Measurements from ENCODE around the gene PHYH. TPM values are rescaled to one million over a fixed set of nuclear protein-coding genes. Genes with fewer than 3 reads are reported as not detected.

Gene PHYH
- total RNA-seq, 2 donors from 2014 or later = 44.6 to 89.1 TPM

DNA sequence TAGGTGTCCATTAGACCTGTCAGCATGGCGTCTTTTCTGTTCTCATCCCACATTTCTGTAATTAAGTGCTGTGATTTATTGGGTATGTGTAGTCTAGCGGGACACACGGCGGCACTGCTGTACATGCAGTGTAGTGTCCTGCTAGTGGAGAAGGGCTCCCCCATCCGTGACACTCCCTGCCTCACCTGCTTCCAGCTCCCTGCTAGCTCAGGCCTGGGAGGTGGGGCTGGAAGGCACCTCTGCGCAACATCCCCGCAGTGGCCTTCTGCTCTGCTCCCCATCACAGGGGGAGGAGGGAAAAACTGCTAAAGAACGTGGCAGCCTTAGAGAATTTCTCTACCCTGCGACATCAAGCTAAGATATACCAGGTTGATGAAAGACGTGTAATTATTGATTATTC lies 28.7 kb upstream of the PHYH start:
- Histone ChIP-seq H3K9me3 (no peaks in the 10 kb centered on the region), H3K27me3 (no peaks in the 10 kb centered on the region), H3K27ac (no peak overlapping the region), H3K4me3 (no peak overlapping the region), H3K36me3 (peaks cover 85% of the 10 kb centered on the region), H3K4me1 (no peaks in the 10 kb centered on the region)
- DNase-seq (ENCODE audit: low spot score) = no peak
- TF ChIP-seq, protein P1, sequence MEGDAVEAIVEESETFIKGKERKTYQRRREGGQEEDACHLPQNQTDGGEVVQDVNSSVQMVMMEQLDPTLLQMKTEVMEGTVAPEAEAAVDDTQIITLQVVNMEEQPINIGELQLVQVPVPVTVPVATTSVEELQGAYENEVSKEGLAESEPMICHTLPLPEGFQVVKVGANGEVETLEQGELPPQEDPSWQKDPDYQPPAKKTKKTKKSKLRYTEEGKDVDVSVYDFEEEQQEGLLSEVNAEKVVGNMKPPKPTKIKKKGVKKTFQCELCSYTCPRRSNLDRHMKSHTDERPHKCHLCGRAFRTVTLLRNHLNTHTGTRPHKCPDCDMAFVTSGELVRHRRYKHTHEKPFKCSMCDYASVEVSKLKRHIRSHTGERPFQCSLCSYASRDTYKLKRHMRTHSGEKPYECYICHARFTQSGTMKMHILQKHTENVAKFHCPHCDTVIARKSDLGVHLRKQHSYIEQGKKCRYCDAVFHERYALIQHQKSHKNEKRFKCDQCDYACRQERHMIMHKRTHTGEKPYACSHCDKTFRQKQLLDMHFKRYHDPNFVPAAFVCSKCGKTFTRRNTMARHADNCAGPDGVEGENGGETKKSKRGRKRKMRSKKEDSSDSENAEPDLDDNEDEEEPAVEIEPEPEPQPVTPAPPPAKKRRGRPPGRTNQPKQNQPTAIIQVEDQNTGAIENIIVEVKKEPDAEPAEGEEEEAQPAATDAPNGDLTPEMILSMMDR (IDR thresholded peaks at IDR 0.05) = no peak

DNA sequence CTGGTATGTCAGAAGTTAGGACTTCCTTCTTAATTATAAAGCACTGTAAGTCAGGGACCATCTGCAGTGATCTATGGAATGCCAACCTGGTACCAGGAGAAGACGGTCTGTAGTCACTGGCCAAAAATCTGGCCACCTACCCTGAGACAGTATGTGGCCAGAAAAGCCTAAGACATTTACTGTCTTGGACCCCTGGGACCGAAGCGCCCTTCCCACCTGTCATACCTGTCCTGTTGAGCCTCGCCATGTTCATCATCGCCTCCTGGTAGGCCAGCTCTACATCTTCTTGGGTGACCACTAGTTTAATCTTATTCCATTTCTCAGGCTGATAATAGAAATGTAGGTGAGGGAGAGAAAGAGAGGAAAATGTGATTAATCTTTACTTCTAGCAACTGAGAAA lies 28.3 kb upstream of the PHYH start:
- H3K27ac ChIP-seq = no peak overlapping the region

DNA sequence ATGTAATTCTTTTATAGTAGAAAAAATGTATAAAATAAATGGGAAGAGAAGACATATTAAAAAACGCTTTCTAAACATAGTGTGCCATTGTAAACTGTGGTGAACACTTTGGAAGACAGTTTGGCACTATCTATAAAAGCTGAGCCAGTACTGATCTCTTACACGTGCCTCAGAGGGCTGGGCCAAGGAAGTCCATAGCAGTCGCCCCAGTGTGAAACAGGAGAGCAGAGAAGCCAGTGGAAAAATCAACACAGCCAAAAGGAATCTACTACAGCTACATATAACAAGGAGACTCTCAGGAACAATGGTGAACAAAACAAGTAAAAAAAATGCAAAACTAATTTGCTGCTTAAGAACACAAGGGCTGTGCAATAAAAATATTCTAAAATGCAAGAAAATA lies 27.7 kb upstream of the PHYH start:
- no peak for DNase-seq (ENCODE audit: low spot score)
- Histone ChIP-seq H3K4me3 (no peak overlapping the region), H3K4me1 (no peaks in the 10 kb centered on the region), H3K36me3 (peaks cover 84% of the 10 kb centered on the region), H3K27me3 (no peaks in the 10 kb centered on the region), H3K9me3 (no peaks in the 10 kb centered on the region), H3K27ac (no peak overlapping the region)
- TF ChIP-seq, protein P1 (IDR thresholded peaks at IDR 0.05) = no peak

More for the DNA sequence above, 28.3 kb upstream of the PHYH start:
- Histone ChIP-seq H3K4me3 (no peak overlapping the region), H3K36me3 (peaks cover 84% of the 10 kb centered on the region), H3K4me1 (no peaks in the 10 kb centered on the region), H3K9me3 (no peaks in the 10 kb centered on the region), H3K27me3 (no peaks in the 10 kb centered on the region)
- TF ChIP-seq, protein P1 (IDR thresholded peaks at IDR 0.05) = no peak
- no peak for DNase-seq (ENCODE audit: low spot score)

DNA sequence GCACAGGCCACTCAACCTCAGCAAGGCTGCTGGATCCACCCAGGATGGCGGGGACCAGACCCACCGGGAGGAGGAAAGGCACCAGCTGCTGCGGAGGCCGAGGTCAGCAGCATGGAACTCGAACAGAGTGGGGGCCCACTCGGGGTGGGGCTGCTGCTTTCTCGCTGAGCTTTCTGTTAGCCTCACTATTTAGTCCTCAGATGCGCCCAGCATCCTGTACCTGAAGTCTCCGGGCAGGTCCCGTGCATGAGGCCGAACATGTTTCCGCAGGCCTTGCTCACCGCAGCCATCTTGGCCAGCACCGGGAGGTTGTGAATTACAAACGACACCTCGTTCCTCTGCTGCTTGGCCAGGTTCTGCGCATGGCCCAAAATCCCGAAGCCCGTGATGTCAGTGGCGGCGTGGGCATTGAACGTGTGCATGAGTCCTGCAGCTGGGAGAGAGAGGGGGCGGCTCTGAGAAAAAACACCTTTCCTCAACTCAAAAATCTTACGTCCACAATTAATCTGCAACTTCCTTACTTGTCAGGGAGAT lies 22.8 kb upstream of the PHYH start:
- no peaks in the 10 kb centered on the region for H3K27me3 ChIP-seq
- no peak overlapping the region for H3K27ac ChIP-seq
- TF ChIP-seq, protein P1 (IDR thresholded peaks at IDR 0.05) = no peak
- H3K4me3 ChIP-seq = no peak overlapping the region
- H3K36me3 ChIP-seq = peaks cover 70% of the 10 kb centered on the region
- no peaks in the 10 kb centered on the region for H3K9me3 ChIP-seq
- no peaks in the 10 kb centered on the region for H3K4me1 ChIP-seq
- no peak for DNase-seq (ENCODE audit: low spot score)

DNA sequence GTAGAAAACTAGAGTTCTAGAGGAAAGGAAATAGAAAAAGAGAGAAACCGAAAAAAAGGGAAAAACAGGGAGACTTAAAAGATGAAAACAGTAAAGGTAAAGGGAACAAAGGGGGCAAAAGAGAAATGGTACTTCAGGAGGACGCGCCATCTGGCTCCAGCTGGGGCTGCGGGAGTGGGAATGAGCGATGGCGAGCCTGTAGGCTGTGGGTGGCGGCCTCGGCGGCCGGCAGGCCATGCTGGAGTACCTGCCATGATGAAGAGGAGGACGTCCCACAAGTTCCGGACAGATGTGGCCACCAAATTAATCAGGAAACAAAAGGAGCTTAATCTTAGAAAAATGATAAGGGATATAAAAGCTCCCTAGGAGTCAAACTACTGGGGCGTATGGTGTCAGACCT lies 21.7 kb upstream of the PHYH start:
- Histone ChIP-seq H3K9me3 (no peaks in the 10 kb centered on the region), H3K27me3 (no peaks in the 10 kb centered on the region), H3K27ac (no peak overlapping the region), H3K36me3 (peaks cover 62% of the 10 kb centered on the region), H3K4me3 (no peak overlapping the region), H3K4me1 (no peaks in the 10 kb centered on the region)
- TF ChIP-seq, protein P1 (IDR thresholded peaks at IDR 0.05) = no peak
- no peak for DNase-seq (ENCODE audit: low spot score)

DNA sequence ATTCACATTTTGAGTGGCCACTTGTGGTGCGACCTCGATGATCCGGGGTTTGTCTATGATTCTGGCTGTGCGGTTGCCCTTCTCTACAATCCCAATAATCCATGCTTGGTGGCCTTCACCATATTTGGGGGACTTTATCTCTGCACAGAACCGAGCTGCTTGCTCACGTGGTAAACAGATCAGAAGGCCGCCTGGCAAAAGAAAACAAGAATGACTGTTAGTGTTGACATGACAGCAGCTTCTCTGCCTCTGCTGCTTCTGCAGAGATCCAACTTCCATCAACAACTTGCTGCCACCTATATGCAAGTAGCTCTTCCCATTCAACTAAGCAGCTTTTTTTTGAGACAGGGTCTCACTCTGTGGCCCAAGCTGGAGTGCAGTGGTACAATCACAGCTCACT lies 19.3 kb upstream of the PHYH start:
- H3K27me3 ChIP-seq = no peaks in the 10 kb centered on the region
- no peaks in the 10 kb centered on the region for H3K4me1 ChIP-seq
- H3K27ac ChIP-seq = peak overlapping the region; percentile 7 to 11
- DNase-seq (ENCODE audit: low spot score) = no peak
- H3K36me3 ChIP-seq = peaks cover 40% of the 10 kb centered on the region
- no peak overlapping the region for H3K4me3 ChIP-seq
- no peaks in the 10 kb centered on the region for H3K9me3 ChIP-seq
- TF ChIP-seq, protein P1 (IDR thresholded peaks at IDR 0.05) = no peak
